ENCODE results near the gene ABCC4. TPM values are rescaled to one million over a fixed set of nuclear protein-coding genes. Genes with fewer than 3 reads are reported as not detected.

The ABCC4 gene
- total and polyA plus RNA-seq, 2 experiments from 2014 or later, result 4.3 to 12.2 TPM

DNA sequence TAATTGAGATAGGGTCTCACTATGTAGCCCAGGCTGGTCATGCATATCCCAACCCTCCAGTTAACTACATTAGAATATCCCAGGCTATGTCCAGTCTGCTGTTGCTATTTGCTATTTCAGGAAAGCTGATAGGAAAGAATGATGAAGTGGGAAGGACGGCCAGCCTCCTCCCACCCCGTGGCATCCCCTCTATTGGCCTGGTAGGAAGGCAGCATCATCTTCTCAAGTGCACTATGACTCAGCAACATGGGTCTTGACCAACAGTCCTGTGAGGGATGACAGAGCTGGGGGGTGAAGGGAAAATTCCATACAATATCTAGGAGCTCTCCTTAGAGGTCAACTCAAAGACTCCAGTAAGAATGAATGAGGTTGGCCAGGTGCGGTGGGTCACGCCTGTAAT is 48.0 kb upstream of the ABCC4 start (continued):
- no peak for TF ChIP-seq NANOG (IDR thresholded peaks at IDR 0.05; ENCODE audit: borderline replicate concordance)
- TF ChIP-seq, protein P1, sequence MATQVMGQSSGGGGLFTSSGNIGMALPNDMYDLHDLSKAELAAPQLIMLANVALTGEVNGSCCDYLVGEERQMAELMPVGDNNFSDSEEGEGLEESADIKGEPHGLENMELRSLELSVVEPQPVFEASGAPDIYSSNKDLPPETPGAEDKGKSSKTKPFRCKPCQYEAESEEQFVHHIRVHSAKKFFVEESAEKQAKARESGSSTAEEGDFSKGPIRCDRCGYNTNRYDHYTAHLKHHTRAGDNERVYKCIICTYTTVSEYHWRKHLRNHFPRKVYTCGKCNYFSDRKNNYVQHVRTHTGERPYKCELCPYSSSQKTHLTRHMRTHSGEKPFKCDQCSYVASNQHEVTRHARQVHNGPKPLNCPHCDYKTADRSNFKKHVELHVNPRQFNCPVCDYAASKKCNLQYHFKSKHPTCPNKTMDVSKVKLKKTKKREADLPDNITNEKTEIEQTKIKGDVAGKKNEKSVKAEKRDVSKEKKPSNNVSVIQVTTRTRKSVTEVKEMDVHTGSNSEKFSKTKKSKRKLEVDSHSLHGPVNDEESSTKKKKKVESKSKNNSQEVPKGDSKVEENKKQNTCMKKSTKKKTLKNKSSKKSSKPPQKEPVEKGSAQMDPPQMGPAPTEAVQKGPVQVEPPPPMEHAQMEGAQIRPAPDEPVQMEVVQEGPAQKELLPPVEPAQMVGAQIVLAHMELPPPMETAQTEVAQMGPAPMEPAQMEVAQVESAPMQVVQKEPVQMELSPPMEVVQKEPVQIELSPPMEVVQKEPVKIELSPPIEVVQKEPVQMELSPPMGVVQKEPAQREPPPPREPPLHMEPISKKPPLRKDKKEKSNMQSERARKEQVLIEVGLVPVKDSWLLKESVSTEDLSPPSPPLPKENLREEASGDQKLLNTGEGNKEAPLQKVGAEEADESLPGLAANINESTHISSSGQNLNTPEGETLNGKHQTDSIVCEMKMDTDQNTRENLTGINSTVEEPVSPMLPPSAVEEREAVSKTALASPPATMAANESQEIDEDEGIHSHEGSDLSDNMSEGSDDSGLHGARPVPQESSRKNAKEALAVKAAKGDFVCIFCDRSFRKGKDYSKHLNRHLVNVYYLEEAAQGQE (IDR thresholded peaks at IDR 0.05; ENCODE audit: unreplicated experiment), result no peak

DNA sequence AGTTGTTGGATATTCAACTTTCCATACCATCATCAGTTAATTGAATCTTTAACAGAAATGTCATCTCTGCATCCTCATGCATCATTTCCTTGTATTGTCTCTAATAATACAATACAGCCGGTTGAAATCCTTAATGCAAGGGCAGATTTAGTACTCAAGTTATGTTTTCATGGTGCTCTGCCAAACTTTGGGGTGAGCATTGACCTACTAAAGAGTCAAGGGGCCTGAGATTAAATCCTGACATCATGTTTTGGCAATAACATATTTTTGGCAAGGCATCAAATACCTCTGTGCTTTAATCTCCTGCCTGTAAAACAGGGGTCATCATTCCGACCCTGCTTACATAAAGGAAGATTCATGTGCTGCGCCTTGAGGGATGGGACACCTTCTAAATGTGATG is 42.7 kb upstream of the ABCC4 start:
- Histone ChIP-seq H3K9me2 (ENCODE audit: insufficient read depth) (no peaks in the 10 kb centered on the region), H3K79me2 (replicated peaks; ENCODE audit: insufficient read depth) (no peaks in the 10 kb centered on the region), H3K4me3 (no peak overlapping the region), H3K36me3 (ENCODE audit: insufficient read depth) (no peaks in the 10 kb centered on the region), H3K27me3 (ENCODE audit: insufficient read depth) (no peaks in the 10 kb centered on the region), H3F3A (replicated peaks; ENCODE audit: low read depth) (no peaks in the 10 kb centered on the region), H3K27ac (ENCODE audit: low read depth) (no peak overlapping the region), H3K4me1 (ENCODE audit: insufficient read depth) (no peaks in the 10 kb centered on the region), H2AFZ (no peak overlapping the region), H3K4me2 (no peak overlapping the region), H4K20me1 (replicated peaks; ENCODE audit: insufficient read depth) (no peaks in the 10 kb centered on the region)
- Mint-ChIP-seq H3K36me3 (ENCODE audit: low read depth) (no peaks in the 10 kb centered on the region), H3K27ac (no peak overlapping the region), H3K9me3 (no peaks in the 10 kb centered on the region), H3K4me1 (peaks cover 5% of the 10 kb centered on the region), H3K4me3 (no peak overlapping the region), H3K27me3 (ENCODE audit: insufficient read depth, low read depth, poor library complexity) (peaks cover 3% of the 10 kb centered on the region)
- ATAC-seq (no peak), DNase-seq (ENCODE audit: low spot score) (no peak)
- TF ChIP-seq NANOG (IDR thresholded peaks at IDR 0.05; ENCODE audit: borderline replicate concordance), result no peak

DNA sequence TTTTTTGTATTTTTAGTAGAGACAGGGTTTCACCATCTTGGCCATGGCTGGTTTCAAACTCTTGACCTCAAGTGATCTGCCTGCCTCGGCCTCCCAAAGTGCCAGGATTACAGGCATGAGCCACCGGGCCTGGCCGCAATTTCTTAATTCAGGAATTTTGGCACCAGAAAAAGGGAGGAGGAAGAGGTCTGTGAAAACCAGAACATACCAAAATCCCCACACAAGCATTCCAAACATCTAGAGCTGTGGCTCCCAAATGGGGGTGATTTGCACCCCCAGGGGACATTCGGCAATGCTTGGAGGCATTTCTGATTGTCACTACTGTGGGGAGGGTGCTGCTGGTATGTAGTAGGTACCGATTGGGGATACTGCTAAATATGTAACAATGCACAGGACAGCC is 40.2 kb upstream of the ABCC4 start:
- H3K4me1 Mint-ChIP-seq, result no peaks in the 10 kb centered on the region
- TF ChIP-seq JUNB (IDR thresholded peaks at IDR 0.05; ENCODE audit: unreplicated experiment) (no peak), POLR2AphosphoS5 (IDR thresholded peaks at IDR 0.05; ENCODE audit: low read depth) (no peak), STAT1 (IDR thresholded peaks at IDR 0.05; ENCODE audit: unreplicated experiment) (no peak), ZNF114 (CRISPR knock-in tag; IDR thresholded peaks at IDR 0.05) (no peak)
- TF ChIP-seq, protein P2, sequence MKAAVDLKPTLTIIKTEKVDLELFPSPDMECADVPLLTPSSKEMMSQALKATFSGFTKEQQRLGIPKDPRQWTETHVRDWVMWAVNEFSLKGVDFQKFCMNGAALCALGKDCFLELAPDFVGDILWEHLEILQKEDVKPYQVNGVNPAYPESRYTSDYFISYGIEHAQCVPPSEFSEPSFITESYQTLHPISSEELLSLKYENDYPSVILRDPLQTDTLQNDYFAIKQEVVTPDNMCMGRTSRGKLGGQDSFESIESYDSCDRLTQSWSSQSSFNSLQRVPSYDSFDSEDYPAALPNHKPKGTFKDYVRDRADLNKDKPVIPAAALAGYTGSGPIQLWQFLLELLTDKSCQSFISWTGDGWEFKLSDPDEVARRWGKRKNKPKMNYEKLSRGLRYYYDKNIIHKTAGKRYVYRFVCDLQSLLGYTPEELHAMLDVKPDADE (IDR thresholded peaks at IDR 0.05), result no peak
- TF ChIP-seq, protein P3, sequence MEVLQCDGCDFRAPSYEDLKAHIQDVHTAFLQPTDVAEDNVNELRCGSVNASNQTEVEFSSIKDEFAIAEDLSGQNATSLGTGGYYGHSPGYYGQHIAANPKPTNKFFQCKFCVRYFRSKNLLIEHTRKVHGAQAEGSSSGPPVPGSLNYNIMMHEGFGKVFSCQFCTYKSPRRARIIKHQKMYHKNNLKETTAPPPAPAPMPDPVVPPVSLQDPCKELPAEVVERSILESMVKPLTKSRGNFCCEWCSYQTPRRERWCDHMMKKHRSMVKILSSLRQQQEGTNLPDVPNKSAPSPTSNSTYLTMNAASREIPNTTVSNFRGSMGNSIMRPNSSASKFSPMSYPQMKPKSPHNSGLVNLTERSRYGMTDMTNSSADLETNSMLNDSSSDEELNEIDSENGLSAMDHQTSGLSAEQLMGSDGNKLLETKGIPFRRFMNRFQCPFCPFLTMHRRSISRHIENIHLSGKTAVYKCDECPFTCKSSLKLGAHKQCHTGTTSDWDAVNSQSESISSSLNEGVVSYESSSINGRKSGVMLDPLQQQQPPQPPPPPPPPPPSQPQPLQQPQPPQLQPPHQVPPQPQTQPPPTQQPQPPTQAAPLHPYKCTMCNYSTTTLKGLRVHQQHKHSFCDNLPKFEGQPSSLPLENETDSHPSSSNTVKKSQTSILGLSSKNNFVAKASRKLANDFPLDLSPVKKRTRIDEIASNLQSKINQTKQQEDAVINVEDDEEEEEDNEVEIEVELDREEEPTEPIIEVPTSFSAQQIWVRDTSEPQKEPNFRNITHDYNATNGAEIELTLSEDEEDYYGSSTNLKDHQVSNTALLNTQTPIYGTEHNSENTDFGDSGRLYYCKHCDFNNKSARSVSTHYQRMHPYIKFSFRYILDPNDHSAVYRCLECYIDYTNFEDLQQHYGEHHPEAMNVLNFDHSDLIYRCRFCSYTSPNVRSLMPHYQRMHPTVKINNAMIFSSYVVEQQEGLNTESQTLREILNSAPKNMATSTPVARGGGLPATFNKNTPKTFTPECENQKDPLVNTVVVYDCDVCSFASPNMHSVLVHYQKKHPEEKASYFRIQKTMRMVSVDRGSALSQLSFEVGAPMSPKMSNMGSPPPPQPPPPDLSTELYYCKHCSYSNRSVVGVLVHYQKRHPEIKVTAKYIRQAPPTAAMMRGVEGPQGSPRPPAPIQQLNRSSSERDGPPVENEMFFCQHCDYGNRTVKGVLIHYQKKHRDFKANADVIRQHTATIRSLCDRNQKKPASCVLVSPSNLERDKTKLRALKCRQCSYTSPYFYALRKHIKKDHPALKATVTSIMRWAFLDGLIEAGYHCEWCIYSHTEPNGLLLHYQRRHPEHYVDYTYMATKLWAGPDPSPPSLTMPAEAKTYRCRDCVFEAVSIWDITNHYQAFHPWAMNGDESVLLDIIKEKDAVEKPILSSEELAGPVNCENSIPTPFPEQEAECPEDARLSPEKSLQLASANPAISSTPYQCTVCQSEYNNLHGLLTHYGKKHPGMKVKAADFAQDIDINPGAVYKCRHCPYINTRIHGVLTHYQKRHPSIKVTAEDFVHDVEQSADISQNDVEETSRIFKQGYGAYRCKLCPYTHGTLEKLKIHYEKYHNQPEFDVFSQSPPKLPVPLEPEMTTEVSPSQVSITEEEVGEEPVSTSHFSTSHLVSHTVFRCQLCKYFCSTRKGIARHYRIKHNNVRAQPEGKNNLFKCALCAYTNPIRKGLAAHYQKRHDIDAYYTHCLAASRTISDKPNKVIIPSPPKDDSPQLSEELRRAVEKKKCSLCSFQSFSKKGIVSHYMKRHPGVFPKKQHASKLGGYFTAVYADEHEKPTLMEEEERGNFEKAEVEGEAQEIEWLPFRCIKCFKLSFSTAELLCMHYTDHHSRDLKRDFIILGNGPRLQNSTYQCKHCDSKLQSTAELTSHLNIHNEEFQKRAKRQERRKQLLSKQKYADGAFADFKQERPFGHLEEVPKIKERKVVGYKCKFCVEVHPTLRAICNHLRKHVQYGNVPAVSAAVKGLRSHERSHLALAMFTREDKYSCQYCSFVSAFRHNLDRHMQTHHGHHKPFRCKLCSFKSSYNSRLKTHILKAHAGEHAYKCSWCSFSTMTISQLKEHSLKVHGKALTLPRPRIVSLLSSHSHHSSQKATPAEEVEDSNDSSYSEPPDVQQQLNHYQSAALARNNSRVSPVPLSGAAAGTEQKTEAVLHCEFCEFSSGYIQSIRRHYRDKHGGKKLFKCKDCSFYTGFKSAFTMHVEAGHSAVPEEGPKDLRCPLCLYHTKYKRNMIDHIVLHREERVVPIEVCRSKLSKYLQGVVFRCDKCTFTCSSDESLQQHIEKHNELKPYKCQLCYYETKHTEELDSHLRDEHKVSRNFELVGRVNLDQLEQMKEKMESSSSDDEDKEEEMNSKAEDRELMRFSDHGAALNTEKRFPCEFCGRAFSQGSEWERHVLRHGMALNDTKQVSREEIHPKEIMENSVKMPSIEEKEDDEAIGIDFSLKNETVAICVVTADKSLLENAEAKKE (CRISPR knock-in tag; IDR thresholded peaks at IDR 0.05), result no peak

More for the DNA sequence above, 40.2 kb upstream of the ABCC4 start:
- Histone ChIP-seq H3F3A (replicated peaks; ENCODE audit: low read depth) (no peaks in the 10 kb centered on the region), H3K36me3 (ENCODE audit: insufficient read depth) (no peaks in the 10 kb centered on the region), H3K4me1 (ENCODE audit: insufficient read depth) (no peaks in the 10 kb centered on the region), H3K9me2 (ENCODE audit: insufficient read depth) (no peaks in the 10 kb centered on the region), H3K27ac (ENCODE audit: low read depth) (no peak overlapping the region), H2AFZ (no peak overlapping the region), H3K4me2 (no peak overlapping the region), H3K79me2 (replicated peaks; ENCODE audit: insufficient read depth) (no peaks in the 10 kb centered on the region), H3K27me3 (ENCODE audit: insufficient read depth) (no peaks in the 10 kb centered on the region), H3K4me3 (no peak overlapping the region), H4K20me1 (replicated peaks; ENCODE audit: insufficient read depth) (no peaks in the 10 kb centered on the region)
- Mint-ChIP-seq H3K27me3 (ENCODE audit: insufficient read depth, low read depth, poor library complexity) (peaks cover 2% of the 10 kb centered on the region), H3K9me3 (no peaks in the 10 kb centered on the region), H3K4me3 (no peak overlapping the region), H3K27ac (no peak overlapping the region), H3K36me3 (ENCODE audit: low read depth) (no peaks in the 10 kb centered on the region)
- DNase-seq (ENCODE audit: low spot score) (no peak), ATAC-seq (no peak)
